H9 (cell line): ENCODE results near the gene NAT16. TPM values are rescaled to one million over a fixed set of nuclear protein-coding genes. Genes with fewer than 3 reads are reported as not detected.

Experiments used
- DNase-seq: peaks from one replicate; pipeline ENCODE4 v3.0.0-alpha.2; 2017
- H2AFZ ChIP-seq: one replicate; pipeline ENCODE4 v1.6.1; 2013; ENCODE audit warnings: mild to moderate bottlenecking, low read length, control low read depth, moderate library complexity
- H2AK5ac ChIP-seq: 2 replicates; pipeline ENCODE4 v1.6.1; 2013; ENCODE audit warnings: low read length, control low read depth, mixed read lengths; ENCODE audit not compliant: insufficient read length
- H2BK120ac ChIP-seq: one replicate; pipeline ENCODE4 v1.6.1; 2013; ENCODE audit warnings: low read depth, mild to moderate bottlenecking, low read length, control low read depth, inconsistent platforms; ENCODE audit not compliant: poor library complexity, severe bottlenecking
- H2BK12ac ChIP-seq: 2 replicates; pipeline ENCODE4 v1.6.1; 2013; ENCODE audit warnings: low read length, control low read depth, mixed read lengths, low read depth; ENCODE audit not compliant: insufficient read length
- H2BK15ac ChIP-seq: 2 replicates; pipeline ENCODE4 v1.6.1; 2013; ENCODE audit warnings: low read depth, low read length, control low read depth
- H2BK20ac ChIP-seq: one replicate; pipeline ENCODE4 v1.6.1; 2013; ENCODE audit warnings: low read depth, mild to moderate bottlenecking, low read length, control low read depth, inconsistent platforms; ENCODE audit not compliant: poor library complexity, severe bottlenecking
- H2BK5ac ChIP-seq: 2 replicates; pipeline ENCODE4 v1.6.1; 2013; ENCODE audit warnings: low read length, control low read depth, mixed read lengths; ENCODE audit not compliant: insufficient read length
- H3K14ac ChIP-seq: 2 replicates; pipeline ENCODE4 v1.6.1; 2013; ENCODE audit warnings: low read length, control low read depth; ENCODE audit not compliant: insufficient read depth
- H3K18ac ChIP-seq: 2 replicates; pipeline ENCODE4 v1.6.1; 2013; ENCODE audit warnings: low read depth, mild to moderate bottlenecking, mixed read lengths, low read length, control low read depth; ENCODE audit not compliant: insufficient read length
- H3K23ac ChIP-seq: 2 replicates; pipeline ENCODE4 v1.6.1; 2013; ENCODE audit warnings: low read length, control low read depth, mixed read lengths, low read depth; ENCODE audit not compliant: insufficient read length
- H3K23me2 ChIP-seq: 2 replicates; pipeline ENCODE4 v1.6.1; 2013; ENCODE audit warnings: low read depth, mild to moderate bottlenecking, mixed read lengths, low read length, control low read depth; ENCODE audit not compliant: insufficient read length, poor library complexity, severe bottlenecking
- H3K27ac ChIP-seq: 2 replicates; pipeline ENCODE4 v1.5.1; 2013; ENCODE audit warnings: low read length, control low read depth, mixed read lengths, low read depth; ENCODE audit not compliant: insufficient read length
- H3K27me3 ChIP-seq: 2 replicates; pipeline ENCODE4 v1.6.1; 2013; ENCODE audit warnings: low read length, control low read depth, inconsistent platforms; ENCODE audit not compliant: insufficient read depth
- H3K4ac ChIP-seq: 2 replicates; pipeline ENCODE4 v1.6.1; 2013; ENCODE audit warnings: low read depth, mild to moderate bottlenecking, control low read depth, inconsistent platforms, low read length, moderate library complexity
- H3K4me1 ChIP-seq: 2 replicates; pipeline ENCODE4 v1.6.1; 2013; ENCODE audit warnings: low read length, control low read depth, inconsistent platforms; ENCODE audit not compliant: insufficient read depth
- H3K4me2 ChIP-seq: 2 replicates; pipeline ENCODE4 v1.6.1; 2013; ENCODE audit warnings: low read length, control low read depth, mixed read lengths; ENCODE audit not compliant: insufficient read length, insufficient read depth
- H3K56ac ChIP-seq: 2 replicates; pipeline ENCODE4 v1.6.1; 2013; ENCODE audit warnings: low read depth, mild to moderate bottlenecking, mixed read lengths, low read length, control low read depth; ENCODE audit not compliant: insufficient read length
- H3K79me1 ChIP-seq: 2 replicates; pipeline ENCODE4 v1.6.1; 2013; ENCODE audit warnings: low read depth, mild to moderate bottlenecking, moderate library complexity, low read length, control low read depth, inconsistent platforms; ENCODE audit not compliant: insufficient read depth, poor library complexity, severe bottlenecking
- H3K79me2 ChIP-seq: 2 replicates; pipeline ENCODE4 v1.6.1; 2013; ENCODE audit warnings: low read length, control low read depth, inconsistent platforms; ENCODE audit not compliant: insufficient read depth
- H3K9ac ChIP-seq: 2 replicates; pipeline ENCODE4 v1.6.1; 2013; ENCODE audit warnings: low read length, control low read depth, mixed read lengths; ENCODE audit not compliant: insufficient read length; ENCODE audit errors: extremely low read depth
- H3K9me3 ChIP-seq: one replicate; pipeline ENCODE4 v1.6.1; 2013; ENCODE audit warnings: low read depth, low read length, inconsistent platforms; ENCODE audit not compliant: control insufficient read depth
- H3T11ph ChIP-seq: one replicate; pipeline ENCODE4 v1.6.1; 2013; ENCODE audit warnings: mild to moderate bottlenecking, low read length, control low read depth, inconsistent platforms
- H4K20me1 ChIP-seq: one replicate; pipeline ENCODE4 v1.6.1; 2013; ENCODE audit not compliant: control insufficient read depth, insufficient read length, insufficient read depth
- H4K5ac ChIP-seq: 2 replicates; pipeline ENCODE4 v1.6.1; 2013; ENCODE audit warnings: low read depth, mild to moderate bottlenecking, mixed read lengths, low read length, control low read depth; ENCODE audit not compliant: insufficient read length
- H4K8ac ChIP-seq: replicated peaks from 2 replicates; pipeline ENCODE4 v1.6.1; 2013; ENCODE audit warnings: low read length, control low read depth, mixed read lengths, low read depth; ENCODE audit not compliant: insufficient read length
- H4K91ac ChIP-seq: 2 replicates; pipeline ENCODE4 v1.6.1; 2013; ENCODE audit warnings: low read depth, mild to moderate bottlenecking, moderate library complexity, mixed read lengths, low read length, control low read depth; ENCODE audit not compliant: insufficient read length
- H3K27ac Mint-ChIP-seq, 3 experiments: 2 replicates in 2 of 3; 3 replicates in 1 of 3; pipeline ENCODE4 v1.8.0; 2020 to 2021; ENCODE audit warnings: mixed read lengths in 3 of 3, mild to moderate bottlenecking in 1 of 3, moderate library complexity in 1 of 3
- H3K27me3 Mint-ChIP-seq: 2 replicates; pipeline ENCODE4 v1.8.0; 2021; ENCODE audit warnings: low read depth, mild to moderate bottlenecking, moderate library complexity, mixed read lengths
- H3K36me3 Mint-ChIP-seq, 3 experiments: 2 replicates in 2 of 3; 3 replicates in 1 of 3; pipeline ENCODE4 v1.8.0; 2020 to 2021; ENCODE audit warnings: low read depth in 3 of 3, mixed read lengths in 3 of 3; ENCODE audit not compliant: insufficient read depth in 1 of 3
- H3K4me1 Mint-ChIP-seq, 2 experiments: 2 replicates each; pipeline ENCODE4 v1.8.0; 2020; ENCODE audit warnings: mixed read lengths in 2 of 2
- H3K4me3 Mint-ChIP-seq, 2 experiments: 2 replicates in 1 of 2; 3 replicates in 1 of 2; pipeline ENCODE4 v1.8.0; 2020 to 2021; ENCODE audit warnings: mild to moderate bottlenecking in 2 of 2, mixed read lengths in 2 of 2, moderate library complexity in 1 of 2
- H3K9me3 Mint-ChIP-seq, 2 experiments: 2 replicates in 1 of 2; 3 replicates in 1 of 2; pipeline ENCODE4 v1.8.0; 2020; ENCODE audit warnings: mild to moderate bottlenecking in 2 of 2, mixed read lengths in 2 of 2, moderate library complexity in 1 of 2
- WGBS: extraction: QIAGEN DNeasy Blood & Tissue Kit; methylation state at CpG from one replicate; pipeline ENCODE4 v1.1.7; 2013; ENCODE audit warnings: missing lambda C conversion rate, low lambda C conversion rate, mixed read lengths; ENCODE audit not compliant: insufficient read length; ENCODE audit errors: extremely low coverage; 5-methylcytosine and 5-hydroxymethylcytosine counted together
- total RNA-seq: library from RNA; stranded (reverse); gene quantifications from 2 replicates; pipeline ENCODE4 v1.2.1, GENCODE V29; 2021
- TF ChIP-seq, protein P1 (sequence below): fragments of 200-600 bp; sonication (generic); conservative IDR thresholded peaks from 3 replicates; pipeline ENCODE4 v1.8.0; 2021; ENCODE audit warnings: antibody characterized with exemption, mild to moderate bottlenecking

The NAT16 gene
- total RNA-seq, 1 experiment from 2014 or later = 0.50 TPM

DNA sequence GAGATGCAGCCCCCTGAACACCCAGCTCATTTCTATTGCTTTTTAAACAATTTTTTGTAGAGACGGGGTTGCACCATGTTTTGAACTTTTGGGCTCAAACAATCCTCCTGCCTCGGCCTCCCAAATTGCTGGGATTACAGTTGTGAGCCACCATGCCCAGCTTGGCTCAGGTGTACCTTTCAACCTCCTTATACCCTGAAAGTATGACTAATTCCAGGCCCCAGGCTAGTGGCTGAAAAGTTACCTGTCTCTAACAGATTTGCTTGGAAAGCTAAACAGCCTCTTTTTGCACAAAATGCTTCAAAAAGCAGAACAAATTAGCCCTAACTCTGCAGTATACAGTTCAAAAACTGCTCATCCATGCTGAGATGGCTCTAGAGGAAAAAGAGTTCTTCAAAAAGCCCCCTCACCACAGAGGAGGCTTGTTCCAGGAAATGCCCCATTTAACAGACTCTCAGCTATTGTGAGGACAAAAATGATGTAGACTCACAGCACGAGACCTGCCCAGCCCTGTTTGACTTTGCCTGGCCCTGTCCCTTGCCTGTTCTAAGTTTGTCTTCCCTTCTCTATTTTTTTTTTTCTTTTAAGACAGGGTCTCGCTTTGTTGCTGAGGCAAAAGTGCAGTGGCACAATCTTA lies 39.2 kb downstream of the NAT16 start:
- H3K4me3 Mint-ChIP-seq = no peak overlapping the region
- no peak overlapping the region for H3K4ac ChIP-seq
- no peak overlapping the region for H2AK5ac ChIP-seq
- H3K79me1 ChIP-seq = no peaks in the 10 kb centered on the region
- no peak overlapping the region for H3K4me2 ChIP-seq
- H3K23ac ChIP-seq = no peak overlapping the region
- no peak overlapping the region for H3K56ac ChIP-seq
- no peak overlapping the region for H3K18ac ChIP-seq
- no peak overlapping the region for H3T11ph ChIP-seq
- no peak overlapping the region for H3K14ac ChIP-seq
- peak overlapping the region; percentile 23 for H3K27ac ChIP-seq
- no peaks in the 10 kb centered on the region for H4K20me1 ChIP-seq
- H2BK5ac ChIP-seq = no peak overlapping the region
- no peaks in the 10 kb centered on the region; a peak in 1 of 5 replicates for H3K9me3 Mint-ChIP-seq
- peaks cover 0 to 12% (median 0%) of the 10 kb centered on the region in 3 experiments; a peak in 2 of 7 replicates for H3K36me3 Mint-ChIP-seq
- no peak overlapping the region for H2BK15ac ChIP-seq
- H2BK20ac ChIP-seq = no peak overlapping the region
- H3K23me2 ChIP-seq = peaks cover 3% of the 10 kb centered on the region
- no peaks in the 10 kb centered on the region for H3K27me3 ChIP-seq
- no peak overlapping the region for H4K5ac ChIP-seq
- H3K9ac ChIP-seq = no peak overlapping the region
- H3K4me1 Mint-ChIP-seq = peaks cover 20 to 21% of the 10 kb centered on the region in 2 experiments
- no CpG with 5 or more reads among the region's 4 CpGs for WGBS
- no peak overlapping the region; a peak in 1 of 7 replicates for H3K27ac Mint-ChIP-seq
- H3K79me2 ChIP-seq = no peaks in the 10 kb centered on the region
- no peak overlapping the region for H2BK12ac ChIP-seq
- no peak for DNase-seq
- H2AFZ ChIP-seq = no peak overlapping the region
- H3K4me1 ChIP-seq = no peaks in the 10 kb centered on the region; the same call in 1 of the 2 replicates
- no peaks in the 10 kb centered on the region for H3K27me3 Mint-ChIP-seq
- no peak overlapping the region for H2BK120ac ChIP-seq
- no peaks in the 10 kb centered on the region for H3K9me3 ChIP-seq
- no peak overlapping the region for H4K8ac ChIP-seq
- H4K91ac ChIP-seq = no peak overlapping the region
- TF ChIP-seq, protein P1, sequence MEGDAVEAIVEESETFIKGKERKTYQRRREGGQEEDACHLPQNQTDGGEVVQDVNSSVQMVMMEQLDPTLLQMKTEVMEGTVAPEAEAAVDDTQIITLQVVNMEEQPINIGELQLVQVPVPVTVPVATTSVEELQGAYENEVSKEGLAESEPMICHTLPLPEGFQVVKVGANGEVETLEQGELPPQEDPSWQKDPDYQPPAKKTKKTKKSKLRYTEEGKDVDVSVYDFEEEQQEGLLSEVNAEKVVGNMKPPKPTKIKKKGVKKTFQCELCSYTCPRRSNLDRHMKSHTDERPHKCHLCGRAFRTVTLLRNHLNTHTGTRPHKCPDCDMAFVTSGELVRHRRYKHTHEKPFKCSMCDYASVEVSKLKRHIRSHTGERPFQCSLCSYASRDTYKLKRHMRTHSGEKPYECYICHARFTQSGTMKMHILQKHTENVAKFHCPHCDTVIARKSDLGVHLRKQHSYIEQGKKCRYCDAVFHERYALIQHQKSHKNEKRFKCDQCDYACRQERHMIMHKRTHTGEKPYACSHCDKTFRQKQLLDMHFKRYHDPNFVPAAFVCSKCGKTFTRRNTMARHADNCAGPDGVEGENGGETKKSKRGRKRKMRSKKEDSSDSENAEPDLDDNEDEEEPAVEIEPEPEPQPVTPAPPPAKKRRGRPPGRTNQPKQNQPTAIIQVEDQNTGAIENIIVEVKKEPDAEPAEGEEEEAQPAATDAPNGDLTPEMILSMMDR = no peak
